Left renal cortex interstitium (tissue), 4 donors: ENCODE data around the gene GSTA3. TPM values are rescaled to one million over a fixed set of nuclear protein-coding genes. Genes with fewer than 3 reads are reported as not detected.
"Not testable (repeated sequence)": the region's sequence is repeated elsewhere in the genome, so short reads cannot be mapped to it uniquely, and the experiment has no call there.

Experiments
- DNase-seq, 4 donors: peaks; one replicate each; pipeline ENCODE4 v3.0.0-alpha.2; 2013; ENCODE audit warnings: low read depth in 4 of 4, low spot score in 2 of 4, missing footprints in 1 of 4
- polyA plus RNA-seq, 4 donors: library from polyadenylated mRNA; unstranded; fragments of 120-200 nt; gene quantifications; one replicate each; pipeline ENCODE4 v1.2.1, GENCODE V29; 2013; ENCODE audit not compliant: insufficient read length in 4 of 4

The GSTA3 gene
- polyA plus RNA-seq, 4 donors, result 0.40 to 0.76 (median 0.46) TPM

DNA sequence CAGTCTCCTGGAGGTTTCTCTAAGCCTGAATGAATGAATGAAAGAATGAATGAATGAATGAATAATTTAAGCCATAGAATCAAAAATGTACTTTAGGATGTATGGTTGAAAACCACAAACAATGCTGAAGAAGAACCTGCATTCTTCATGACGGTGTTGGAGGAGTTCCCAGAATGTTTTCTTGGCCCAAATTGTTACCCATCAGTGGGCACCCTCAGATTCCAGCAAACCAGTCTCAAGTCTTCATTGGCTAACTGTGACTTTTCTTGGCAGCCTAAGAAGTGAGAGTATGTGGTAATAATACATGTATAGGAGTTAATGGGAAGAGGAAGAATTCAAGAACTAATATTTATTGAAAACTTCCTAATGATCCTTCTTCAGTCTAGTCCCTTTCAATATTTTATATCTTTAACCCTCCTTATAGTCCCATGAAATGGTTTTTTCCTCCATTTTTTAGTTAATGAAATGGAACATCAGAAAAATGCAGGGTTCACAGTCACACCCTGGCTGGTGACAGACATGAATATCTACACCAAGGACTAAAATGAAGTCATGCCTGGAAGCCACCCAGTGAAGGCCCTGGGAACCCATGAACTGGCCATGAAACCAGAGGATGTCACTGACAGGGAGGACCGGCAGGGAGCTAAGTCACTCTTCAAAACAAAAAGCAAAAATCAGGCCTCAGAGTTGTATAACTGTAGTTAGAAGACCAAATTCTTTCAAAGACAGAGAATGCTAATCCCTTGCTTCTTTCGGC is 39.0 kb downstream of the GSTA3 start:
- DNase-seq, result not testable (repeated sequence)

- DNase-seq, result not testable (repeated sequence)
These were observed 40.6 kb downstream of the GSTA3 start for GRCh38 chr6:52868899-52869298.

GRCh38 chr6:52868240-52868639 is 41.3 kb downstream of the GSTA3 start:
- DNase-seq, result no peak

GRCh38 chr6:52861151-52861550 is 48.3 kb downstream of the GSTA3 start:
- DNase-seq, result not testable (repeated sequence)

DNA sequence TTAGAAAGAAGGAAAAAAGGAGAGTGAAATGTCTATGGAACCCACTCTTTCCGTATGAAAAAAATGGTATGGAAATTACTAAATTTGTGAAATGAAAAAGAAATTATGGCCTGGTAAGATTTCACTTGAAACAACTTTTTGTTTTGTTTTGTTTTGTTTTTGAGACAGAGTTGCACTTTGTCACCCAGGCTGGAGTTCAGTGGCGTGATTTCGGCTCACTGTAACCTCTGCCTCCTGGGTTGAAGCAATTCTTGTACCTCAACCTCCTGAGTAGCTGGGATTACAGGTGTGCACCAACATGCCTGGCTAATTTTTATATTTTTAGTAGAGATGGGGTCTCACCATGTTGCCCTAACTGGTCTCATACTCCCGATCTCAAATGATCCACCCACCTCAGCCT is 51.1 kb downstream of the GSTA3 start:
- DNase-seq, result no peak

GRCh38 chr6:52856137-52856536 is 53.4 kb downstream of the GSTA3 start:
- DNase-seq, result not testable (repeated sequence)

DNA sequence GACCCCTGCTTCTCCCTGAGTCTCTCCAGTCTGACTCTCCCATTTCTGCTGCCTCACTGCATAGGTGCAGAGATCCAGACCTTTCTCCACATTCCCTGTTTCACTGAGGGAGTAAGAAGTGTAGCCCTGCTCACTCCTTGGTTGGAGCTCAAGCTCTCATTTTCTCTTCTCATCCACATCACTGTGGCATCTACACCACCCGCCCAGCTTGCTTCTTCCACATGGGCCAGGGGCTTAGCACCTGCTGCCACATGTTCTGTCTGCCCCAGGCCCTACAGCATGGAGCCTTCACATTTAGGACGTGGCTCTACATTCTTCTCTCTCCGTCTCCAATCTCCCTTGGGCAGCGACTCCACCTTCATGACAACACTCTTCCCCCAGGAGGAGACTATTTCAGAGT is 60.4 kb downstream of the GSTA3 start:
- no peak for DNase-seq

Other genes with a start within 250 kb of the GSTA3 start
- 10 to 100 TPM; 37.1 to 51.3 (median 50.0) TPM for gene TMEM14A, start 238.6 kb downstream of the GSTA3 start, polyA plus RNA-seq
- gene GSTA2, start 146.2 kb downstream of the GSTA3 start, polyA plus RNA-seq, result under 1 TPM in 3 of 4 donors, not detected in 1; 0.19 to 0.60 (median 0.20) TPM
- gene GSTA1, start 105.9 kb downstream of the GSTA3 start, polyA plus RNA-seq, result 10 to 100 TPM in 1 of 4 donors, 1 to 10 TPM in 3; 1.0 to 12.1 (median 1.5) TPM
- gene GSTA5, start 68.9 kb downstream of the GSTA3 start, polyA plus RNA-seq, result not detected
- 100 to 1,000 TPM in 3 of 4 donors, 10 to 100 TPM in 1; 99.8 to 123 (median 114) TPM for gene GSTA4, start 85.6 kb upstream of the GSTA3 start, polyA plus RNA-seq
- 10 to 100 TPM; 14.8 to 17.5 (median 16.2) TPM for gene CILK1, start 152.1 kb upstream of the GSTA3 start, polyA plus RNA-seq
- gene FBXO9, start 155.7 kb upstream of the GSTA3 start, polyA plus RNA-seq, result 100 to 1,000 TPM in 2 of 4 donors, 10 to 100 TPM in 2; 86.7 to 124 (median 95.6) TPM
- gene GCM1, start 239.1 kb upstream of the GSTA3 start, polyA plus RNA-seq, result under 1 TPM; 0.13 to 0.25 (median 0.18) TPM